CD4-positive, alpha-beta T cell treated with Interleukin-2 at 100 ng/mL for 4 hours (primary cell): ENCODE measurements around the gene ABCA4.
"Not testable (repeated sequence)": the region's sequence is repeated elsewhere in the genome, so short reads cannot be mapped to it uniquely, and the experiment has no call there.

Source experiments
- DNase-seq: peaks from one replicate; pipeline ENCODE4 v3.0.0-alpha.2; 2020; ENCODE audit warnings: low spot score

ABCA4 gene

GRCh38 chr1:94120991-94121390 lies at the start of gene ABCA4:
ABCA4 (minus strand) TSS chr1:94121148; CDS start chr1:94121045, 103 bp downstream.
- no peak for DNase-seq

GRCh38 chr1:94169126-94169525 lies 48.2 kb upstream of the ABCA4 start:
- DNase-seq: no peak

- no peak for DNase-seq
These were observed 44.9 kb upstream of the ABCA4 start for GRCh38 chr1:94165843-94166242.

- not testable (repeated sequence) for DNase-seq
These were observed 43.9 kb upstream of the ABCA4 start for GRCh38 chr1:94164885-94165284.

- not testable (repeated sequence) for DNase-seq
These were observed 43.2 kb upstream of the ABCA4 start for GRCh38 chr1:94164121-94164520.

- not testable (repeated sequence) for DNase-seq
These were observed 42.3 kb upstream of the ABCA4 start for GRCh38 chr1:94163249-94163648.

- DNase-seq: no peak
These were observed 39.9 kb upstream of the ABCA4 start for GRCh38 chr1:94160811-94161210.

- no peak for DNase-seq
These were observed 35.2 kb upstream of the ABCA4 start for GRCh38 chr1:94156096-94156625.

- no peak for DNase-seq
These were observed 34.0 kb upstream of the ABCA4 start for GRCh38 chr1:94154989-94155388.

GRCh38 chr1:94153133-94153532 lies 32.2 kb upstream of the ABCA4 start:
- no peak for DNase-seq

- DNase-seq: not testable (repeated sequence)
These were observed 28.2 kb upstream of the ABCA4 start for GRCh38 chr1:94149166-94149565.

- DNase-seq: no peak
These were observed 25.3 kb upstream of the ABCA4 start for GRCh38 chr1:94146273-94146672.

- DNase-seq: no peak
These were observed 23.9 kb upstream of the ABCA4 start for GRCh38 chr1:94144836-94145235.

GRCh38 chr1:94143809-94144176 lies 22.8 kb upstream of the ABCA4 start:
- DNase-seq: no peak

- no peak for DNase-seq
These were observed 22.3 kb upstream of the ABCA4 start for GRCh38 chr1:94143173-94143808.

- no peak for DNase-seq
These were observed 21.6 kb upstream of the ABCA4 start for GRCh38 chr1:94142583-94142982.

GRCh38 chr1:94142022-94142421 lies 21.1 kb upstream of the ABCA4 start:
- DNase-seq: no peak

- DNase-seq: no peak
These were observed 11.2 kb upstream of the ABCA4 start for GRCh38 chr1:94132111-94132510.

GRCh38 chr1:94130851-94131595 lies 10.1 kb upstream of the ABCA4 start:
- no peak for DNase-seq

GRCh38 chr1:94126651-94127050 lies 5.7 kb upstream of the ABCA4 start:
- DNase-seq: no peak

GRCh38 chr1:94125551-94126514 lies 4.9 kb upstream of the ABCA4 start:
- DNase-seq: no peak

- DNase-seq: no peak
These were observed 3.6 kb upstream of the ABCA4 start for GRCh38 chr1:94124538-94124937.
